HCT116 (cell line): ENCODE measurements around the gene ATRAID. TPM values are rescaled to one million over a fixed set of nuclear protein-coding genes. Genes with fewer than 3 reads are reported as not detected.

Source experiments
- ATAC-seq: fragments of 200-7000 bp; cut with Tn5 transposase; 2 replicates; pipeline ENCODE4 v1.9.1; 2020; ENCODE audit warnings: mild to moderate bottlenecking, moderate library complexity
- BruUV-seq: library from RNA; stranded (reverse); fragments of 400-500 nt; replicated peaks from 2 replicates; lab custom pipeline; 2021; lab: Mats Ljungman, UMichigan
- CTCF ChIA-PET: fragments of 300-600 bp; sonication (Branson Sonifier 250); formaldehyde crosslinking; loops from one replicate; lab custom pipeline; 2021; ENCODE audit warnings: antibody characterized with exemption; lab: Charles Lee
- POLR2A ChIA-PET: fragments of 300-600, 350-600 bp; sonication (Branson Sonifier 250); formaldehyde crosslinking; loops from one replicate; lab custom pipeline; 2021; ENCODE audit warnings: antibody characterized with exemption; lab: Charles Lee
- RAD21 ChIA-PET, 2 experiments: fragments of 300-600 bp; sonication (Branson Sonifier 250); formaldehyde crosslinking; loops; one replicate each; lab custom pipeline; 2023; ENCODE audit warnings: low total read pairs in 2 of 2; ENCODE audit not compliant: uncharacterized antibody in 2 of 2, unreplicated experiment in 2 of 2, low non-redundant PET in 1 of 2; lab: Charles Lee
- DNase-seq: peaks from one replicate; pipeline ENCODE4 v3.0.0-alpha.2; 2010; ENCODE audit warnings: low read depth, low spot score
- H2AFZ ChIP-seq: fragments of 200-600 bp; shearing (Covaris generic), sonication (generic); 2 replicates; pipeline ENCODE4 v1.6.1; 2017; ENCODE audit warnings: low read depth, mixed run types, mixed read lengths, antibody characterized with exemption, low read length; ENCODE audit not compliant: poor library complexity, severe bottlenecking
- H3K27ac ChIP-seq: 2 replicates; pipeline ENCODE4 v1.5.1; 2012; ENCODE audit warnings: low read depth, low read length
- H3K27me3 ChIP-seq: fragments of 200-600 bp; sonication (generic); 2 replicates; pipeline ENCODE4 v1.6.1; 2016; ENCODE audit warnings: mixed run types, low read length, mixed read lengths; ENCODE audit not compliant: insufficient read depth
- H3K36me3 ChIP-seq, 2 experiments: fragments of 200-500 bp in 1 of 2; fragments of 200-600 bp in 1 of 2; sonication (Bioruptor generic) in 1 of 2; sonication (generic) in 1 of 2; 2 replicates each; pipeline versions ENCODE4 v1.5.1 to v1.6.1; 2014 to 2016; ENCODE audit warnings: low read length in 2 of 2, inconsistent platforms in 1 of 2, mixed read lengths in 1 of 2, mixed run types in 1 of 2; ENCODE audit not compliant: insufficient read depth in 2 of 2, control insufficient read depth in 1 of 2
- H3K4me1 ChIP-seq, 2 experiments: fragments of 200-600 bp in 1 of 2; sonication (generic) in 1 of 2; 2 replicates each; pipeline versions ENCODE4 v1.5.1 to v1.6.1; 2012 to 2017; ENCODE audit warnings: low read length in 2 of 2, inconsistent platforms in 1 of 2, mild to moderate bottlenecking in 1 of 2, mixed read lengths in 1 of 2, mixed run types in 1 of 2, moderate library complexity in 1 of 2; ENCODE audit not compliant: insufficient read depth in 2 of 2, control insufficient read depth in 1 of 2
- H3K4me2 ChIP-seq: fragments of 200-600 bp; sonication (generic); 2 replicates; pipeline ENCODE4 v1.6.1; 2017; ENCODE audit warnings: mixed run types, low read length, mixed read lengths
- H3K4me3 ChIP-seq, 2 experiments: fragments of 200-600 bp in 1 of 2; sonication (generic) in 1 of 2; replicated peaks in 1 of 2; 2 replicates each; pipeline ENCODE4 v1.5.1; 2011 to 2016; ENCODE audit warnings: low read length in 2 of 2, control low read depth in 1 of 2, low read depth in 1 of 2, mild to moderate bottlenecking in 1 of 2, mixed read lengths in 1 of 2, mixed run types in 1 of 2
- H3K79me2 ChIP-seq: fragments of 200-600 bp; sonication (generic); 2 replicates; pipeline ENCODE4 v1.6.1; 2017; ENCODE audit warnings: mild to moderate bottlenecking, mixed run types, low read length, moderate library complexity, mixed read lengths; ENCODE audit not compliant: insufficient read depth
- H3K9ac ChIP-seq: fragments of 200-600 bp; sonication (generic); 2 replicates; pipeline ENCODE4 v1.6.1; 2016; ENCODE audit warnings: low read length, mixed read lengths
- H3K9me2 ChIP-seq: fragments of 200-600 bp; sonication (generic), shearing (Covaris generic); 2 replicates; pipeline ENCODE4 v1.6.1; 2017; ENCODE audit warnings: mixed run types, mild to moderate bottlenecking, moderate library complexity; ENCODE audit not compliant: insufficient read depth
- H3K9me3 ChIP-seq, 2 experiments: fragments of 200-500 bp in 1 of 2; fragments of 200-600 bp in 1 of 2; sonication (Bioruptor generic) in 1 of 2; sonication (generic) in 1 of 2; 2 replicates each; pipeline ENCODE4 v1.6.1; 2014 to 2017; ENCODE audit warnings: low read length in 2 of 2, mixed read lengths in 2 of 2, inconsistent platforms in 1 of 2, low read depth in 1 of 2, mild to moderate bottlenecking in 1 of 2, mixed run types in 1 of 2, moderate library complexity in 1 of 2; ENCODE audit not compliant: control insufficient read depth in 1 of 2, insufficient read depth in 1 of 2
- H4K20me1 ChIP-seq: fragments of 200-600 bp; sonication (generic), shearing (Covaris generic); 2 replicates; pipeline ENCODE4 v1.6.1; 2017; ENCODE audit warnings: mixed run types, mild to moderate bottlenecking, moderate library complexity; ENCODE audit not compliant: insufficient read depth
- ATF3 ChIP-seq: IDR thresholded peaks from 2 replicates; pipeline ENCODE4 v1.6.1; 2012
- CBX3 ChIP-seq: IDR thresholded peaks from 2 replicates; pipeline ENCODE4 v1.6.1; 2012; ENCODE audit warnings: low read depth
- CEBPB ChIP-seq: IDR thresholded peaks from 2 replicates; pipeline ENCODE4 v1.6.1; 2012; ENCODE audit warnings: low read depth
- ELF1 ChIP-seq: IDR thresholded peaks from 2 replicates; pipeline ENCODE4 v1.6.1; 2012; ENCODE audit warnings: low read depth, borderline replicate concordance
- EZH2phosphoT487 ChIP-seq: fragments of 200-600 bp; IDR thresholded peaks from 2 replicates; pipeline ENCODE4 v1.6.1; 2018; ENCODE audit warnings: antibody characterized with exemption, borderline replicate concordance
- FOSL1 ChIP-seq: IDR thresholded peaks from 2 replicates; pipeline ENCODE4 v1.6.1; 2012; ENCODE audit warnings: low read depth
- POLR2AphosphoS5 ChIP-seq: IDR thresholded peaks from 2 replicates; pipeline ENCODE4 v1.6.1; 2011; ENCODE audit warnings: mild to moderate bottlenecking, low read depth, low read length, moderate library complexity
- RAD21 ChIP-seq: IDR thresholded peaks from 2 replicates; pipeline ENCODE4 v1.6.1; 2012; ENCODE audit warnings: low read depth, mild to moderate bottlenecking
- SRF ChIP-seq: IDR thresholded peaks from 2 replicates; pipeline ENCODE4 v1.6.1; 2012; ENCODE audit warnings: low read depth
- YY1 ChIP-seq: IDR thresholded peaks from 2 replicates; pipeline ENCODE4 v1.6.1; 2011; ENCODE audit warnings: low read length, low read depth, moderate library complexity, mild to moderate bottlenecking; ENCODE audit not compliant: insufficient replicate concordance; ENCODE audit errors: extremely low read depth
- ZFX ChIP-seq: fragments of 450-650 bp; IDR thresholded peaks from 2 replicates; pipeline ENCODE4 v1.6.1; 2017
- ZNF274 ChIP-seq: fragments of 200-500 bp; sonication (Bioruptor generic); IDR thresholded peaks from 2 replicates; pipeline ENCODE4 v1.6.1; 2014; ENCODE audit warnings: mild to moderate bottlenecking, low read depth, low read length, inconsistent platforms
- intact Hi-C: fragments of 100-400 bp; cut with micrococcal nuclease; formaldehyde crosslinking; loops from 2 replicates; pipeline ENCODE4 v1.10.0; 2022
- total RNA-seq: library from RNA; stranded (reverse); gene quantifications from one replicate; pipeline ENCODE4 v1.2.1, GENCODE V29; 2021; ENCODE audit not compliant: unreplicated experiment
- TF ChIP-seq, protein P1 (sequence below): IDR thresholded peaks from 2 replicates; pipeline ENCODE4 v1.6.1; 2012; ENCODE audit warnings: low read depth
- TF ChIP-seq, protein P2 (sequence below): IDR thresholded peaks from 2 replicates; pipeline ENCODE4 v1.6.1; 2012
- TF ChIP-seq, protein P3 (sequence below): IDR thresholded peaks from 2 replicates; pipeline ENCODE4 v1.6.1; 2011; ENCODE audit warnings: mild to moderate bottlenecking, low read length, moderate library complexity; ENCODE audit not compliant: insufficient replicate concordance; ENCODE audit errors: extremely low read depth

The ATRAID gene
- total RNA-seq, 1 experiment from 2014 or later: 93.6 TPM

- intact Hi-C loops: no loop called here
- Histone ChIP-seq H3K4me2 (no peak overlapping the region), H4K20me1 (no peaks in the 10 kb centered on the region), H3K36me3 (peaks cover 65 to 93% of the 10 kb centered on the region in 2 experiments), H3K79me2 (no peaks in the 10 kb centered on the region), H3K27ac (no peak overlapping the region), H2AFZ (no peak overlapping the region), H3K4me1 (no peaks in the 10 kb centered on the region), H3K9me2 (no peaks in the 10 kb centered on the region), H3K9me3 (no peaks in the 10 kb centered on the region), H3K27me3 (no peaks in the 10 kb centered on the region), H3K4me3 (no peak overlapping the region), H3K9ac (no peak overlapping the region)
- POLR2A ChIA-PET: no interaction called here
- no peak for DNase-seq
- no peak for ATAC-seq
- CTCF ChIA-PET: no interaction called here
- RAD21 ChIA-PET: no interaction called here
- no peak for TF ChIP-seq FOSL1
- BruUV-seq: no TSS peak
Measured at GRCh38 chr2:27236626-27237025, 24.8 kb downstream of the ATRAID start.

DNA sequence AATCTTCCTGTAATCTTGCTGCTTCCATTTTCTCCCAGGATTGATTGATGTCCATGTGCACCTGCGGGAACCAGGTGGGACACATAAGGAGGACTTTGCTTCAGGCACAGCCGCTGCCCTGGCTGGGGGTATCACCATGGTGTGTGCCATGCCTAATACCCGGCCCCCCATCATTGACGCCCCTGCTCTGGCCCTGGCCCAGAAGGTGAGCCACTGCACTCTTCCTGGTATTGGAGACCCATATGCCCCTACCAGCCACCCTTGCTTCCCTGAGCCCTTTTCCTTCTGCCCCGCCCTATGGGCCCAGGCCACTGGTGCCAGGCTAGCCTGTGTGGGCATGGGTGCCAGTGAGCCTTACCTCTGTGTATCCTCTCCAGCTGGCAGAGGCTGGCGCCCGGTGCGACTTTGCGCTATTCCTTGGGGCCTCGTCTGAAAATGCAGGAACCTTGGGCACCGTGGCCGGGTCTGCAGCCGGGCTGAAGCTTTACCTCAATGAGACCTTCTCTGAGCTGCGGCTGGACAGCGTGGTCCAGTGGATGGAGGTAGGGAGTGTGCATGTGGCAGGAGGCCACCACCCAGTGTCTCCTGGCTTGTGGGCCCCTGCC, 25.6 kb downstream of the ATRAID start:
- ATAC-seq: no peak
- TF ChIP-seq POLR2AphosphoS5 (no peak), ATF3 (no peak), FOSL1 (no peak), ZFX (no peak), RAD21 (no peak), CBX3 (no peak), SRF (no peak), CEBPB (no peak), ZNF274 (no peak), EZH2phosphoT487 (no peak), ELF1 (no peak), YY1 (no peak)
- TF ChIP-seq, protein P1, sequence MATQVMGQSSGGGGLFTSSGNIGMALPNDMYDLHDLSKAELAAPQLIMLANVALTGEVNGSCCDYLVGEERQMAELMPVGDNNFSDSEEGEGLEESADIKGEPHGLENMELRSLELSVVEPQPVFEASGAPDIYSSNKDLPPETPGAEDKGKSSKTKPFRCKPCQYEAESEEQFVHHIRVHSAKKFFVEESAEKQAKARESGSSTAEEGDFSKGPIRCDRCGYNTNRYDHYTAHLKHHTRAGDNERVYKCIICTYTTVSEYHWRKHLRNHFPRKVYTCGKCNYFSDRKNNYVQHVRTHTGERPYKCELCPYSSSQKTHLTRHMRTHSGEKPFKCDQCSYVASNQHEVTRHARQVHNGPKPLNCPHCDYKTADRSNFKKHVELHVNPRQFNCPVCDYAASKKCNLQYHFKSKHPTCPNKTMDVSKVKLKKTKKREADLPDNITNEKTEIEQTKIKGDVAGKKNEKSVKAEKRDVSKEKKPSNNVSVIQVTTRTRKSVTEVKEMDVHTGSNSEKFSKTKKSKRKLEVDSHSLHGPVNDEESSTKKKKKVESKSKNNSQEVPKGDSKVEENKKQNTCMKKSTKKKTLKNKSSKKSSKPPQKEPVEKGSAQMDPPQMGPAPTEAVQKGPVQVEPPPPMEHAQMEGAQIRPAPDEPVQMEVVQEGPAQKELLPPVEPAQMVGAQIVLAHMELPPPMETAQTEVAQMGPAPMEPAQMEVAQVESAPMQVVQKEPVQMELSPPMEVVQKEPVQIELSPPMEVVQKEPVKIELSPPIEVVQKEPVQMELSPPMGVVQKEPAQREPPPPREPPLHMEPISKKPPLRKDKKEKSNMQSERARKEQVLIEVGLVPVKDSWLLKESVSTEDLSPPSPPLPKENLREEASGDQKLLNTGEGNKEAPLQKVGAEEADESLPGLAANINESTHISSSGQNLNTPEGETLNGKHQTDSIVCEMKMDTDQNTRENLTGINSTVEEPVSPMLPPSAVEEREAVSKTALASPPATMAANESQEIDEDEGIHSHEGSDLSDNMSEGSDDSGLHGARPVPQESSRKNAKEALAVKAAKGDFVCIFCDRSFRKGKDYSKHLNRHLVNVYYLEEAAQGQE: no peak
- TF ChIP-seq, protein P2, sequence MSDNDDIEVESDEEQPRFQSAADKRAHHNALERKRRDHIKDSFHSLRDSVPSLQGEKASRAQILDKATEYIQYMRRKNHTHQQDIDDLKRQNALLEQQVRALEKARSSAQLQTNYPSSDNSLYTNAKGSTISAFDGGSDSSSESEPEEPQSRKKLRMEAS: no peak
- TF ChIP-seq, protein P3, sequence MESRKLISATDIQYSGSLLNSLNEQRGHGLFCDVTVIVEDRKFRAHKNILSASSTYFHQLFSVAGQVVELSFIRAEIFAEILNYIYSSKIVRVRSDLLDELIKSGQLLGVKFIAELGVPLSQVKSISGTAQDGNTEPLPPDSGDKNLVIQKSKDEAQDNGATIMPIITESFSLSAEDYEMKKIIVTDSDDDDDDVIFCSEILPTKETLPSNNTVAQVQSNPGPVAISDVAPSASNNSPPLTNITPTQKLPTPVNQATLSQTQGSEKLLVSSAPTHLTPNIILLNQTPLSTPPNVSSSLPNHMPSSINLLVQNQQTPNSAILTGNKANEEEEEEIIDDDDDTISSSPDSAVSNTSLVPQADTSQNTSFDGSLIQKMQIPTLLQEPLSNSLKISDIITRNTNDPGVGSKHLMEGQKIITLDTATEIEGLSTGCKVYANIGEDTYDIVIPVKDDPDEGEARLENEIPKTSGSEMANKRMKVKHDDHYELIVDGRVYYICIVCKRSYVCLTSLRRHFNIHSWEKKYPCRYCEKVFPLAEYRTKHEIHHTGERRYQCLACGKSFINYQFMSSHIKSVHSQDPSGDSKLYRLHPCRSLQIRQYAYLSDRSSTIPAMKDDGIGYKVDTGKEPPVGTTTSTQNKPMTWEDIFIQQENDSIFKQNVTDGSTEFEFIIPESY: no peak

More for the DNA sequence above, 25.6 kb downstream of the ATRAID start:
- no peak overlapping the region for H2AFZ ChIP-seq
- H3K9me3 ChIP-seq: no peaks in the 10 kb centered on the region
- ChIA-PET POLR2A (no interaction called here), RAD21 (no interaction called here), CTCF (no interaction called here)
- H3K27me3 ChIP-seq: no peaks in the 10 kb centered on the region
- H3K4me3 ChIP-seq: no peak overlapping the region
- no peaks in the 10 kb centered on the region for H3K4me1 ChIP-seq
- DNase-seq: no peak
- H3K27ac ChIP-seq: no peak overlapping the region
- intact Hi-C loops: no loop called here
- no TSS peak for BruUV-seq
- no peak overlapping the region for H3K9ac ChIP-seq
- peaks cover 62 to 92% of the 10 kb centered on the region in 2 experiments for H3K36me3 ChIP-seq
- no peaks in the 10 kb centered on the region for H3K9me2 ChIP-seq
- H3K4me2 ChIP-seq: no peak overlapping the region
- H4K20me1 ChIP-seq: no peaks in the 10 kb centered on the region
- H3K79me2 ChIP-seq: no peaks in the 10 kb centered on the region
